Activated CD8-positive, alpha-beta memory T cell treated with anti-CD3 and anti-CD28 coated beads, Interleukin-2, amount 50 U/mL, for 24 hours (primary cell): ENCODE measurements around the gene CAMK1G.

ENCODE experiments used
- DNase-seq: peaks from one replicate; pipeline ENCODE4 v3.0.0-alpha.2; 2020; ENCODE audit errors: extremely low read depth

Gene CAMK1G

GRCh38 chr1:209583408-209583807 lies at the start of gene CAMK1G:
CAMK1G (plus strand) TSS chr1:209583714; CDS start chr1:209594984, 11,270 bp downstream.
- DNase-seq, result no peak

GRCh38 chr1:209534496-209535250 lies 48.8 kb upstream of the CAMK1G start:
- no peak for DNase-seq

GRCh38 chr1:209536843-209537242 lies 46.7 kb upstream of the CAMK1G start:
- DNase-seq, result no peak

- DNase-seq, result no peak
Observed at GRCh38 chr1:209537336-209538114, 46.0 kb upstream of the CAMK1G start.

GRCh38 chr1:209539576-209539975 lies 43.9 kb upstream of the CAMK1G start:
- no peak for DNase-seq

GRCh38 chr1:209542585-209542984 lies 40.9 kb upstream of the CAMK1G start:
- no peak for DNase-seq

GRCh38 chr1:209544098-209544497 lies 39.4 kb upstream of the CAMK1G start:
- no peak for DNase-seq

- no peak for DNase-seq
Observed at GRCh38 chr1:209545423-209545822, 38.1 kb upstream of the CAMK1G start.

GRCh38 chr1:209546390-209547085 lies 37.0 kb upstream of the CAMK1G start:
- no peak for DNase-seq

- no peak for DNase-seq
Observed at GRCh38 chr1:209547626-209548025, 35.9 kb upstream of the CAMK1G start.

- no peak for DNase-seq
Observed at GRCh38 chr1:209549443-209550205, 33.9 kb upstream of the CAMK1G start.

- DNase-seq, result no peak
Observed at GRCh38 chr1:209550519-209550918, 33.0 kb upstream of the CAMK1G start.

- DNase-seq, result no peak
Observed at GRCh38 chr1:209552406-209553264, 30.9 kb upstream of the CAMK1G start.

GRCh38 chr1:209554761-209555611 lies 28.5 kb upstream of the CAMK1G start:
- no peak for DNase-seq

GRCh38 chr1:209556162-209556690 lies 27.3 kb upstream of the CAMK1G start:
- DNase-seq, result no peak

- DNase-seq, result no peak
Observed at GRCh38 chr1:209557221-209557620, 26.3 kb upstream of the CAMK1G start.

- no peak for DNase-seq
Observed at GRCh38 chr1:209560529-209560928, 23.0 kb upstream of the CAMK1G start.

GRCh38 chr1:209560952-209561351 lies 22.6 kb upstream of the CAMK1G start:
- DNase-seq, result no peak

- no peak for DNase-seq
Observed at GRCh38 chr1:209561532-209561931, 22.0 kb upstream of the CAMK1G start.

GRCh38 chr1:209564849-209565248 lies 18.7 kb upstream of the CAMK1G start:
- no peak for DNase-seq
